Gastrocnemius medialis (tissue), 4 donors: ENCODE data around the gene PLCB1.

Experiments
- CTCF ChIP-seq, 5 experiments: fragments of 450-650 bp in 3 of 5; fragments of 200-600 bp in 2 of 5; sonication (generic) in 2 of 5; IDR thresholded peaks in 4 of 5; conservative IDR thresholded peaks in 1 of 5; 1 replicate in 4 of 5; 2 replicates in 1 of 5; pipeline ENCODE4 v1.5.1; 2016 to 2019; ENCODE audit warnings: antibody characterized with exemption in 5 of 5, mild to moderate bottlenecking in 3 of 5, moderate library complexity in 3 of 5
- POLR2A ChIP-seq, 2 donors: fragments of 450-650 bp; IDR thresholded peaks; one replicate each; pipeline ENCODE4 v1.6.1; 2017; ENCODE audit warnings: antibody characterized with exemption in 2 of 2, mild to moderate bottlenecking in 2 of 2, moderate library complexity in 2 of 2

- TF ChIP-seq CTCF (IDR thresholded peaks at IDR 0.05 in 4 of 5, conservative IDR thresholded peaks at IDR 0.05 in 1 of 5) (peak; percentile 46 to 68 (median 59)), POLR2A (IDR thresholded peaks at IDR 0.05) (no peak)
Measured at GRCh38 chr20:8389381-8390036, 257.4 kb downstream of the PLCB1 start.
